GM10248 (cell line): ENCODE measurements around the gene TRIM38.
A peak's percentile ranks its signal among the peaks of the same experiment; 100 is the strongest.
"Not testable (repeated sequence)": the region's sequence is repeated elsewhere in the genome, so short reads cannot be mapped to it uniquely, and the experiment has no call there.

Source experiments
- CTCF ChIA-PET: fragments of 300-600 bp; sonication (Branson Sonifier 250); formaldehyde crosslinking; extraction: SDS; loops from one replicate; lab custom pipeline; 2021; ENCODE audit warnings: antibody characterized with exemption; lab: Yijun Ruan, JAX
- POLR2A ChIA-PET: fragments of 350-650 bp; sonication (Branson Sonifier 250); formaldehyde crosslinking; extraction: SDS; loops from one replicate; lab custom pipeline; 2020; ENCODE audit warnings: antibody characterized with exemption; lab: Yijun Ruan, JAX
- DNase-seq: peaks from one replicate; pipeline ENCODE4 v3.0.0; 2012; ENCODE audit errors: extremely low spot score
- CTCF ChIP-seq: IDR thresholded peaks from 2 replicates; pipeline ENCODE4 v1.5.1; 2012; ENCODE audit warnings: mild to moderate bottlenecking, low read depth; ENCODE audit errors: extremely low read depth, missing control alignments, control extremely low read depth

The TRIM38 gene

GRCh38 chr6:26009817-26010216, 47.2 kb downstream of the TRIM38 start:
- CTCF ChIA-PET = interaction anchor here (0.8 to 4.7 kb wide), 5 partner anchors 8 to 744 kb away, joined by 3 to 30 read pairs (median 5); no protein-coding TSS in a partner anchor
- no peak for TF ChIP-seq CTCF
- POLR2A ChIA-PET = interaction anchor here (2.3 kb wide), 1 partner anchor 11 kb away, joined by 15 read pairs; a partner anchor contains a TSS
- no peak for DNase-seq

- TF ChIP-seq CTCF = no peak
- DNase-seq = no peak
- ChIA-PET CTCF (interaction anchor here (1.6 to 4.7 kb wide), 3 partner anchors 10 to 20 kb away, joined by 6 to 30 read pairs (median 27); a partner anchor contains a TSS), POLR2A (no interaction called here)
Observed at GRCh38 chr6:26012061-26012460, 49.5 kb downstream of the TRIM38 start.

- DNase-seq, POLR2A ChIA-PET: not testable (repeated sequence)
- CTCF ChIA-PET = interaction anchor here (9.5 to 16.0 kb wide), 2 partner anchors 12 to 21 kb away, joined by 87 to 163 read pairs; no protein-coding TSS in a partner anchor
Observed at GRCh38 chr6:26014386-26014785, 51.8 kb downstream of the TRIM38 start.

GRCh38 chr6:26016245-26016962, 53.8 kb downstream of the TRIM38 start:
- DNase-seq = no peak
- ChIA-PET POLR2A (interaction anchor here (1.0 to 1.9 kb wide), 3 partner anchors 16 to 27 kb away, joined by 4 to 9 read pairs (median 6); a partner anchor contains a TSS), CTCF (interaction anchor here (0.6 to 16.0 kb wide), 7 partner anchors 10 to 1271 kb away, joined by 3 to 163 read pairs (median 6); a partner anchor contains a TSS)
- no peak for TF ChIP-seq CTCF

- TF ChIP-seq CTCF = no peak
- CTCF ChIA-PET = interaction anchor here (0.9 to 16.0 kb wide), 9 partner anchors 9 to 1272 kb away, joined by 3 to 163 read pairs (median 4); a partner anchor contains a TSS
- no peak for DNase-seq
- POLR2A ChIA-PET = interaction anchor here (0.6 to 1.9 kb wide), 6 partner anchors 9 to 1826 kb away, joined by 3 to 6 read pairs (median 4); a partner anchor contains a TSS
Observed at GRCh38 chr6:26016963-26017631, 54.5 kb downstream of the TRIM38 start.

GRCh38 chr6:26017632-26017966, 55.0 kb downstream of the TRIM38 start:
- CTCF ChIA-PET = interaction anchor here (0.9 to 16.0 kb wide), 10 partner anchors 9 to 1272 kb away, joined by 3 to 163 read pairs (median 4); a partner anchor contains a TSS
- DNase-seq = no peak
- POLR2A ChIA-PET = interaction anchor here (0.6 to 1.9 kb wide), 5 partner anchors 9 to 1825 kb away, joined by 3 to 6 read pairs (median 4); a partner anchor contains a TSS
- peak; percentile 45 for TF ChIP-seq CTCF
